Endothelial cell of umbilical vein (primary cell): Measurements from ENCODE around the gene ARMC8. TPM values are rescaled to one million over a fixed set of nuclear protein-coding genes. Genes with fewer than 3 reads are reported as not detected.

Source experiments
- BruUV-seq: library from RNA; stranded (reverse); fragments of 400-500 nt; replicated peaks from 2 replicates; lab custom pipeline; 2021; lab: Mats Ljungman, UMichigan
- CTCF ChIA-PET: fragments of 300-600, 350-600 bp; sonication (Branson Sonifier 250); formaldehyde crosslinking; loops from one replicate; lab custom pipeline; 2021; ENCODE audit warnings: antibody characterized with exemption, inconsistent platforms; lab: Charles Lee
- POLR2A ChIA-PET: fragments of 300-600, 350-600 bp; sonication (Branson Sonifier 250); formaldehyde crosslinking; loops from one replicate; lab custom pipeline; 2021; ENCODE audit warnings: antibody characterized with exemption, inconsistent platforms; lab: Charles Lee
- DNase-seq: peaks from one replicate; pipeline ENCODE4 v3.0.0-alpha.2; 2011; ENCODE audit warnings: low read depth, low spot score
- FAIRE-seq: peaks from 2 replicates; lab custom pipeline; 2011; peaks lifted over from hg19 to GRCh38; lab: Jason Lieb, UNC
- H2AFZ ChIP-seq: 2 replicates; pipeline ENCODE4 v1.6.0; 2012; ENCODE audit warnings: low read depth, low read length, control low read depth, inconsistent platforms
- H3K27ac ChIP-seq: 2 replicates; pipeline ENCODE4 v1.5.1; 2011; ENCODE audit warnings: low read depth, mild to moderate bottlenecking, control low read depth, low read length, moderate library complexity; ENCODE audit not compliant: insufficient read depth
- H3K27me3 ChIP-seq, 2 experiments: 2 replicates each; pipeline versions ENCODE4 v1.6.0 to v1.6.1; 2011; ENCODE audit warnings: low read length in 2 of 2, mixed read lengths in 1 of 2; ENCODE audit not compliant: control insufficient read depth in 2 of 2, insufficient read depth in 2 of 2
- H3K36me3 ChIP-seq, 2 experiments: 2 replicates in 1 of 2; 3 replicates in 1 of 2; pipeline ENCODE4 v1.5.1; 2011; ENCODE audit warnings: low read length in 2 of 2, mild to moderate bottlenecking in 1 of 2, moderate library complexity in 1 of 2; ENCODE audit not compliant: control insufficient read depth in 2 of 2, insufficient read depth in 2 of 2; ENCODE audit errors: extremely low read depth in 1 of 2
- H3K4me1 ChIP-seq: 3 replicates; pipeline ENCODE4 v1.5.1; 2011; ENCODE audit warnings: mild to moderate bottlenecking, low read length; ENCODE audit not compliant: control insufficient read depth, insufficient read depth; ENCODE audit errors: extremely low read depth
- H3K4me2 ChIP-seq: 2 replicates; pipeline ENCODE4 v1.6.1; 2011; ENCODE audit warnings: low read length, control low read depth, mixed read lengths; ENCODE audit not compliant: insufficient read depth
- H3K4me3 ChIP-seq, 3 experiments: fragments of 200-600 bp in 1 of 3; sonication (generic), shearing (Covaris generic) in 1 of 3; replicated peaks in 1 of 3; 2 replicates each; pipeline ENCODE4 v1.5.1; 2011 to 2016; ENCODE audit warnings: control low read depth in 3 of 3, low read length in 3 of 3, mild to moderate bottlenecking in 2 of 3, inconsistent platforms in 1 of 3, low read depth in 1 of 3, moderate library complexity in 1 of 3; ENCODE audit not compliant: insufficient read depth in 1 of 3
- H3K79me2 ChIP-seq: 2 replicates; pipeline ENCODE4 v1.6.0; 2012; ENCODE audit warnings: low read length, inconsistent platforms; ENCODE audit not compliant: control insufficient read depth, insufficient read depth
- H3K9ac ChIP-seq: replicated peaks from 2 replicates; pipeline ENCODE3; 2011; ENCODE audit warnings: low read length, control low read depth; ENCODE audit not compliant: insufficient read depth; ENCODE audit errors: extremely low read depth
- H3K9me1 ChIP-seq: replicated peaks from 3 replicates; pipeline ENCODE4 v1.6.0; 2011; ENCODE audit warnings: mild to moderate bottlenecking, low read length; ENCODE audit not compliant: control insufficient read depth, insufficient read depth; ENCODE audit errors: extremely low read depth
- H3K9me3 ChIP-seq: replicated peaks from 2 replicates; pipeline ENCODE4 v1.5.1; 2012; ENCODE audit warnings: low read length, inconsistent platforms; ENCODE audit not compliant: control insufficient read depth, insufficient read depth
- H4K20me1 ChIP-seq: replicated peaks from 2 replicates; pipeline ENCODE3; 2011; ENCODE audit warnings: mild to moderate bottlenecking, low read length; ENCODE audit not compliant: control insufficient read depth, insufficient read depth; ENCODE audit errors: extremely low read depth
- EZH2 ChIP-seq: IDR thresholded peaks from 2 replicates; pipeline ENCODE4 v1.6.1; 2012; ENCODE audit warnings: borderline replicate concordance, low read depth, mild to moderate bottlenecking, moderate library complexity, low read length, inconsistent platforms; ENCODE audit not compliant: severe bottlenecking
- FOS ChIP-seq: IDR thresholded peaks from 2 replicates; pipeline ENCODE4 v1.6.1; 2011; ENCODE audit warnings: mild to moderate bottlenecking, low read length, moderate library complexity, borderline replicate concordance; ENCODE audit not compliant: insufficient read depth
- MYC ChIP-seq: IDR thresholded peaks from one replicate; pipeline ENCODE4 v1.6.1; 2011; ENCODE audit warnings: mild to moderate bottlenecking, low read depth, low read length
- POLR2A ChIP-seq: IDR thresholded peaks from 2 replicates; pipeline ENCODE4 v1.6.1; 2012; ENCODE audit warnings: low read depth, mild to moderate bottlenecking, control low read depth, low read length
- POLR2AphosphoS5 ChIP-seq: IDR thresholded peaks from 2 replicates; pipeline ENCODE4 v1.6.1; 2012; ENCODE audit warnings: low read depth, mild to moderate bottlenecking, control low read depth, low read length, moderate library complexity; ENCODE audit not compliant: insufficient read depth
- dilution Hi-C: fragments of 300-500 bp; cut with MboI; formaldehyde crosslinking; loops from one replicate; pipeline ENCODE4 v1.15.0; 2019; ENCODE audit warnings: low sequenced_read_pairs; ENCODE audit not compliant: extremely low pct_ligation_motif_present
- intact Hi-C: fragments of 100-400 bp; cut with micrococcal nuclease; formaldehyde crosslinking; loops from one replicate; pipeline ENCODE4 v1.10.0; 2022
- polyA plus RNA-seq, 4 experiments: library from polyadenylated mRNA; depleted of rRNA in 3 of 4; stranded (reverse) in 3 of 4; unstranded in 1 of 4; fragments of >200 nt; gene quantifications; 2 replicates each; pipeline versions ENCODE4 v1.2.1 to v1.2.3, GENCODE V29; 2011 to 2012; ENCODE audit warnings: missing spikeins in 1 of 4
- total RNA-seq: library from RNA; stranded (reverse); gene quantifications from 2 replicates; pipeline ENCODE4 v1.2.3, GENCODE V29; 2021
- TF ChIP-seq, protein P1 (sequence below): IDR thresholded peaks from 2 replicates; pipeline ENCODE4 v1.6.1; 2011; ENCODE audit not compliant: insufficient read depth, insufficient read length
- TF ChIP-seq, protein P2 (sequence below), 2 donors: IDR thresholded peaks; 1 replicate in 1 of 2; 2 replicates in 1 of 2; pipeline ENCODE4 v1.5.1; 2011; ENCODE audit warnings: low read length in 2 of 2, mild to moderate bottlenecking in 2 of 2, moderate library complexity in 2 of 2, control low read depth in 1 of 2, inconsistent platforms in 1 of 2, low read depth in 1 of 2; ENCODE audit not compliant: insufficient read depth in 1 of 2; ENCODE audit errors: extremely low read depth in 1 of 2

ARMC8 gene
- total and polyA plus RNA-seq, 2 donors (not counting 3 experiments of a cell fraction or from before 2014, with no cell fraction given): 39.6 to 46.0 TPM

DNA sequence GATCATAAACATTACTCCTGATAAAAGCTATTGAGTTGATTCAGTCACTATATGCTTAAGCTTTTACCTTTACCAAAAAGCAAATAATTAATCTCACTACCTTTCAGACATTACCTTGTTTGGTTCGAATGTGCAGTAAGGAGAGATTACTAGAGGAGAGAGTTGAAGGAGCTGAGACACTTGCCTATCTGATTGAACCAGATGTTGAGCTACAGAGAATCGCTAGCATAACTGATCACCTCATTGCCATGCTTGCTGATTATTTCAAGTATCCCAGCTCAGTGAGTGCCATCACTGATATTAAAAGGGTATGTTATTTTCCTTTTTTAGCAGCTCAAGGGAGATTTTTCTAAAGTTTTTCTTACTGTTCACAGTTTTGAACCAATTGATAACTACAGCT, 54.6 kb downstream of the ARMC8 start:
- DNase-seq: no peak
- Histone ChIP-seq H3K4me3 (no peak overlapping the region), H3K9me1 (no peaks in the 10 kb centered on the region), H3K27ac (no peak overlapping the region), H3K9me3 (no peaks in the 10 kb centered on the region), H2AFZ (no peak overlapping the region), H3K4me1 (no peaks in the 10 kb centered on the region), H3K4me2 (no peak overlapping the region), H3K9ac (no peak overlapping the region), H3K27me3 (no peaks in the 10 kb centered on the region), H3K79me2 (no peaks in the 10 kb centered on the region), H3K36me3 (peaks cover 10 to 15% of the 10 kb centered on the region in 2 experiments), H4K20me1 (no peaks in the 10 kb centered on the region)
- no TSS peak for BruUV-seq
- no peak for TF ChIP-seq FOS
- TF ChIP-seq POLR2A: no peak
- no peak for TF ChIP-seq EZH2
- TF ChIP-seq, protein P1, sequence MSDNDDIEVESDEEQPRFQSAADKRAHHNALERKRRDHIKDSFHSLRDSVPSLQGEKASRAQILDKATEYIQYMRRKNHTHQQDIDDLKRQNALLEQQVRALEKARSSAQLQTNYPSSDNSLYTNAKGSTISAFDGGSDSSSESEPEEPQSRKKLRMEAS: no peak
- TF ChIP-seq, protein P2, sequence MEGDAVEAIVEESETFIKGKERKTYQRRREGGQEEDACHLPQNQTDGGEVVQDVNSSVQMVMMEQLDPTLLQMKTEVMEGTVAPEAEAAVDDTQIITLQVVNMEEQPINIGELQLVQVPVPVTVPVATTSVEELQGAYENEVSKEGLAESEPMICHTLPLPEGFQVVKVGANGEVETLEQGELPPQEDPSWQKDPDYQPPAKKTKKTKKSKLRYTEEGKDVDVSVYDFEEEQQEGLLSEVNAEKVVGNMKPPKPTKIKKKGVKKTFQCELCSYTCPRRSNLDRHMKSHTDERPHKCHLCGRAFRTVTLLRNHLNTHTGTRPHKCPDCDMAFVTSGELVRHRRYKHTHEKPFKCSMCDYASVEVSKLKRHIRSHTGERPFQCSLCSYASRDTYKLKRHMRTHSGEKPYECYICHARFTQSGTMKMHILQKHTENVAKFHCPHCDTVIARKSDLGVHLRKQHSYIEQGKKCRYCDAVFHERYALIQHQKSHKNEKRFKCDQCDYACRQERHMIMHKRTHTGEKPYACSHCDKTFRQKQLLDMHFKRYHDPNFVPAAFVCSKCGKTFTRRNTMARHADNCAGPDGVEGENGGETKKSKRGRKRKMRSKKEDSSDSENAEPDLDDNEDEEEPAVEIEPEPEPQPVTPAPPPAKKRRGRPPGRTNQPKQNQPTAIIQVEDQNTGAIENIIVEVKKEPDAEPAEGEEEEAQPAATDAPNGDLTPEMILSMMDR (IDR thresholded peaks at IDR 0.05; ENCODE audit: extremely low read depth in 1 of 2, insufficient read depth in 1 of 2, low read depth in 1 of 2, low read length in 2 of 2): no peak
- no peak for TF ChIP-seq POLR2AphosphoS5
- ChIA-PET POLR2A (no interaction called here), CTCF (interaction anchor here (0.6 to 1.1 kb wide), 2 partner anchors 11 to 33 kb away, joined by 3 to 5 read pairs; no protein-coding TSS in a partner anchor)
- no peak for FAIRE-seq
- intact Hi-C loops: no loop called here
- dilution Hi-C loops: no loop called here

DNA sequence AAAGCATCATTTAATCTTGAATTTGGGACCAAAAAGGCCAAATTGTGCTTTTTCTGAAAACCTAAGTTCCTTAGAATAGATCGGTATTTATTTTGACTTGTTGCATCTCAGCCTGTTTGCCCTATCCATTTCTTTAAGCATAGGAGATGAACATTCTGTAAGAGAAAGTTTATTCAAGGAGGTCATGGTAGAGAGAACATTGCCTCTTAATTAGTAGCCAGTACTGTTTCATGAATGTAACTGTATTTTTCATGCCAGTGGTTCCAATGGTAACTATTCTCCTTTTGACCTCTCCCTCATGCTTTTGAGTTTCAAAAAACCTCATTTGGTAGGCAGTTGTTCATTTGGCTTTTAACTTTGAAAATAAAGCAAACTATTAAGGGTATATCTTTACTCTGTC, 55.4 kb downstream of the ARMC8 start:
- Histone ChIP-seq H3K36me3 (peaks cover 12 to 13% of the 10 kb centered on the region in 2 experiments), H3K9ac (no peak overlapping the region), H3K9me1 (no peaks in the 10 kb centered on the region), H3K4me1 (no peaks in the 10 kb centered on the region), H3K27me3 (no peaks in the 10 kb centered on the region), H2AFZ (no peak overlapping the region), H3K4me3 (no peak overlapping the region), H3K27ac (no peak overlapping the region), H3K79me2 (no peaks in the 10 kb centered on the region), H3K9me3 (no peaks in the 10 kb centered on the region), H4K20me1 (no peaks in the 10 kb centered on the region), H3K4me2 (no peak overlapping the region)
- dilution Hi-C loops (no loop called here), intact Hi-C loops (no loop called here)
- ChIA-PET POLR2A (no interaction called here), CTCF (interaction anchor here (0.6 kb wide), 1 partner anchor 33 kb away, joined by 3 read pairs; no protein-coding TSS in a partner anchor)
- DNase-seq (no peak), FAIRE-seq (no peak)
- TF ChIP-seq POLR2AphosphoS5 (no peak), FOS (no peak), MYC (no peak), EZH2 (no peak)
- TF ChIP-seq, protein P2 (IDR thresholded peaks at IDR 0.05; ENCODE audit: extremely low read depth in 1 of 2, insufficient read depth in 1 of 2, low read depth in 1 of 2, low read length in 2 of 2): no peak
- TF ChIP-seq, protein P1: no peak
- no TSS peak for BruUV-seq
